Inferior parietal cortex (tissue), 1 donor: ENCODE measurements around the gene PDCL3.

Experiments
- DNase-seq: peaks from one replicate; pipeline ENCODE4 v3.0.0-alpha.2; 2016; ENCODE audit errors: extremely low spot score

PDCL3 gene

DNA sequence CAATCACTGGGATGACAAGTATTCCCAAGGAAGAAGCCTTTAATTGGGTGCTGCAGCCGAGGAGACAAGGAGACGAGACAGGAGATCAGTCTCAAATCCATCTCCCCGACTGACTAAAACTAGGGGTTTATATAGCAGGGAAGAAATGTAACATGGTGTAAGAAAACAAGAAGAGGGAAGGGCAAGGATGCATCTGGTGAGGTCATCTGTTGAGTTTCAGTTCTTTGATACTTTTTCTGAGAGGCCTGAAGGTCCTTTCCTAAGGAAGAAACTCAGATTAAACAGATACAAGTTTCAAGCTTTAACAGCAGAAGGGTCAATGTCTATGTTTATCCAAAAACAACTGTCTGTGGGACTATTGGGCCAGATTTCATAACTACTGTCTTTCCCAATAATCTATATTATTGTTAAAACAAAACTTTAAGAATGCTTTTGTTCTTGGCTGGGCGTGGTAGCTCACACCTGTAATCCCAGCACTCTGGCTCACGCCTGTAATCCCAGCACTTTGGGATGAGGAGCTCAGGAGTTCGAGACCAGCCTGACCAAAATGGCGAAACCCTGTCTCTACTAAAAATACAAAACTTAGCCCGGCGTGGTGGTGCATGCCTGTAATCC lies 2.5 kb upstream of the PDCL3 start:
- DNase-seq: no peak

DNA sequence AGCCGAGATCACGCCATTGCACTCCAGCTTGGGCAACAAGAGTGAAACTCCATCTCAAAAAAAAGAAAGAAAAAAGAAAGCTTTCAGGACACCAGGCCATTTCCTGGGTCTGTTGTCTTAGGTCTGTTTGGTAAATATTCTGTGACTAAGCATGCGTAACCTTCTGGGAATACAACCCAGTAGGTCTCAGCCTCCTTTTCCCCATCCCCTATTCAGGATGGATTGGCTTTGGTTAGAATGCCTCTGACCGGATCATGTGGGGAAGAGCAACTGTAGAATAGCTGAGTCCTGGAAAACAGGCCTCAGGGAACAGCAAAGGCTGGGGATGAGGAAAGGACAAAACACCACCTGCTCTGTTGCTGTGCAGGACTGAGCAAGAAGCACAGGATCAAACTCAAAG lies 1.6 kb upstream of the PDCL3 start:
- no peak for DNase-seq

DNA sequence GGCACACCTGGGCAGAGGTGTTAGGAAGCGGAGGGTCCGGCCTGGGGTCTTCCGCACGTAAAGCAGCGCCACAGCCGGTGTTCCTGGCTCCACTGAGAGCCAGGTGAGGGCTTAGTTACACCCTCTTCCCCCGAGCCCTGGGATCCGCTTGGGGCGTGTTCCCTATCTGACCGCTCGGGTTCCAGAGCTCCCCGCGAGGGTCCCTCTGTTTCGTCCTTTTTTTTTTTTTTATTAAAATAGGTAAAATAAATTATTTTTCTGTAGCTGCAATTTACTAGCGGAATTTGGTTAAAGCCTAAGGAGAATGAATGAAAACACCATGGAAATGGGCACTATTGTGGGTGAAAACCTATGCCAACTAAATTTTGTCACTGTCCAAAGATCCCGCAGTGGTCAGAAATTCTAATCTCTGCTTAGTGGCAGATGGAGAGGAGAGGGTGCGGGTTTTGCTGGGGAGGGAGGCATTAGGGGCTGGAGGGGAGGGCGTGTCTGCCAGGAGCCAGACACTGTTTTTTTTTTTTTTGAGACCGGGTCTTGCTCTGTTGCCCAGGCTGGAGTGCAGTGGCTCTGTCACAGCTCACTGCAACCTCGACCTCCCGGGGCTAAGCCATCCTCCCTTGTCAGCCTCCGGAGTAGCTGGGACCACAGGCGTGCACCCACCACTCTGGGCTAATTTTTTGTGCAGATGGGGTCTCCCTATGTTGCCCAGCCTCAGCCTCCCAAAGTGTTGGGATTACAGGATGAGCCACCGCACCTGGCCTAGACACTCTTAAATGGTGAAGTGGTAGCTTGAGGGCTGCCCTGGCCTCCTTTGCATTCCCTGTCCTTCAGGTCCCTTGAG lies 834 bp downstream of the PDCL3 start:
- no peak for DNase-seq

GRCh38 chr2:100568989-100569388 lies 6.2 kb downstream of the PDCL3 start:
- no peak for DNase-seq

DNA sequence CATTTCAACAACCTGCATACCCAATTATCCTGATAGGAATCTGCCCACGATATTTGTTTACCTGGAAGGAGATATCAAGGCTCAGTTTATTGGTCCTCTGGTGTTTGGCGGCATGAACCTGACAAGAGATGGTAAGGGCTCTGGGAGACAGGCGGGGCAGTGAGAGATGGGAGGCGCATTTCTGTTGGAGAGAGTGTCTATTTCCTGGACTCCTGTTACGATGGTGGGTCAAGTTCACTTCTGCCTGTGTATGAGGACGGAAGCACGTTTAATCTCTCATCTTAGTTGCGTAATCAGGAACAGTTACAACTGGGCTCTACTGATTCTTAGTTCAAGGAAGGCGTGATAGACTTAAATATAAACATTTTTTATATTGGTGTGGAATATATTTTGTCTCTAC lies 8.9 kb downstream of the PDCL3 start:
- no peak for DNase-seq

DNA sequence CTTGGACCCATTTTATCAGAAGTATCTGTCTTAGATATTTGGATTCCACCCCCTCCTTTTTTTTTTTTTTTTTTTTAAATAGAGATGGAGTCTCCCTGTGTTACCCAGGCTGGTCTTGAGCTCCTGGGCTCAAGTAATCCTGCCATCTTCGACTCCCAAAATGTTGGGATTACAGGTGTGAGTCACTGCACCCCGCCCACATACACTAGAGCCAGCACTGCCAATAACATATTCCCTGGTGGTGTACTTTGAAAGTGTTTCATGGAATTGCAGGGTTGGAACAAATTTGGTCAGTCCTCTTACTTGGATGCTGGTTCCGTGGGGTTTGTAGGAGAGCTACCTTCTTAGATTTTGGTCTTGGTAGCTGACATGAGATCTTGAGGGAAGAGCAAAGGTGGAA lies 15.0 kb downstream of the PDCL3 start:
- no peak for DNase-seq

GRCh38 chr2:100580367-100581276 lies 17.8 kb downstream of the PDCL3 start:
- DNase-seq: no peak

GRCh38 chr2:100581277-100581612 lies 18.5 kb downstream of the PDCL3 start:
- no peak for DNase-seq

DNA sequence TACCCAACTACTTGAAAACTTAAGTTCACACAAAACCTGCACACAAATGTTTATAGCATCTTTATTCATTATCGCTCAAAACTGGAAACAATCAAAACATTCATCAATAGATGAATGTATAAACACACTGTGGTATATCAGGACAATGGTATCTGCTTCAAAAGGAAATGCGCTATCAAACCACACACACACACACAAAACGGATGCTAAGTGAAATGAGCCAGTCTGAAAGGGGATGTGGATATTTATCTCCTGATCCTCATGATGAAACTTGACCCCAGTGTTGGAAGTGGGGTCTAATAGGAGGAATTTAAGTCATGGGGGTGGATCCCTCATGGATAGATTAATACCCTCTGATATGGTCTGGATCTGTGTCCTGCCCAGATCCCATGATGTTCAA lies 22.0 kb downstream of the PDCL3 start:
- no peak for DNase-seq

- no peak for DNase-seq
Observed at GRCh38 chr2:100588071-100588786, 25.4 kb downstream of the PDCL3 start.

GRCh38 chr2:100589527-100589926 lies 26.7 kb downstream of the PDCL3 start:
- no peak for DNase-seq

- DNase-seq: no peak
Observed at GRCh38 chr2:100592226-100592625, 29.4 kb downstream of the PDCL3 start.

- no peak for DNase-seq
Observed at GRCh38 chr2:100596465-100596864, 33.7 kb downstream of the PDCL3 start.

- no peak for DNase-seq
Observed at GRCh38 chr2:100599566-100599965, 36.8 kb downstream of the PDCL3 start.

GRCh38 chr2:100601661-100602060 lies 38.9 kb downstream of the PDCL3 start:
- DNase-seq: no peak

- no peak for DNase-seq
Observed at GRCh38 chr2:100603414-100603813, 40.6 kb downstream of the PDCL3 start.

GRCh38 chr2:100603948-100604633 lies 41.3 kb downstream of the PDCL3 start:
- DNase-seq: peak; percentile 48

DNA sequence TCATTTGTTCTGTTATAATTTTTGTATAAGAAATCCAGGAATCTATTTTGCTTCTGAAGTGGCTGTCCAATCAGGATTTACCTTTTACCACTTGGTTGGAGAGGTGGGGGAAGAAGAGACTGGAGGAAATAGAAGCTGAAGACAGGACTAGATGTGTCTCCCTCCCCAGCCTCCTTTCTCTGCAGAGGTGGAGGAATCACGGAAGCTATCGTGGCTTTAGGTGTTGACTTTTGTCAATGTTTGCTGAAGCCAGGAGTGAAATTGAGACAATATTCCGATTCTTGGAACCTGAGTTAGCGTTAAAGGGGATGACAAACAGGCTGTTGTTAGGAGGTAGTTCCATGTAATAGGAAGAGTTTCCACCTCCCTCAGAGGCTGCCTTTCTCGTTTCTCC lies 43.5 kb downstream of the PDCL3 start:
- DNase-seq: no peak

DNA sequence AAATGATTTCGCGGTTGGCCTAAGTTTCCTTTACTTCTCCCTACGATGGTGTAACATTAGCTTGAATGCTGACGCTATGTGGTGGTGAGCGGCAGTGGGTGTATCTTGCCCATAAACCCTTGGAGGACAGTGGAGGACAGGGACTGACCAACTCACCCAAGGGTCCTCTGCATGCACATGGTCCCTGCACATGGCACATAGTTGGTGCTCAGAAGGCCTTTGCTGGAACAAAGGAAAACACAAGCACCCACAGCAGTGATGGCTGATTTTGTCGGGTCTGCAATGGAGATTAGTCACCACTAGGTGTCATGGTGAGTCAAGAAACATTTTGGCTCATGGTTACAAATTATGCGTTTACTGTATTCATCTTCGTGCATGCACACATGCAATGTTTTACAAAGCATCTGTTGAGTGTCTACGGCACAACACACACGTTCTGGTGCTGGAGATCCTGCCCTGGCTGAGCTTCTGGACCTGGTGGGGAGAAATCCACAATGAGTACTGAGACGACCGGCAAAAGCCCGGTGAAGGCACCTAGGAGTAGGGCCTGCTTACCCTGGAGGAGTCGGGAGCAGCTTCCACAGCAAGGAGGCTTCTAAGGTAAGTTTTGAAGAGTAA lies 44.0 kb downstream of the PDCL3 start:
- peak; percentile 42 for DNase-seq

DNA sequence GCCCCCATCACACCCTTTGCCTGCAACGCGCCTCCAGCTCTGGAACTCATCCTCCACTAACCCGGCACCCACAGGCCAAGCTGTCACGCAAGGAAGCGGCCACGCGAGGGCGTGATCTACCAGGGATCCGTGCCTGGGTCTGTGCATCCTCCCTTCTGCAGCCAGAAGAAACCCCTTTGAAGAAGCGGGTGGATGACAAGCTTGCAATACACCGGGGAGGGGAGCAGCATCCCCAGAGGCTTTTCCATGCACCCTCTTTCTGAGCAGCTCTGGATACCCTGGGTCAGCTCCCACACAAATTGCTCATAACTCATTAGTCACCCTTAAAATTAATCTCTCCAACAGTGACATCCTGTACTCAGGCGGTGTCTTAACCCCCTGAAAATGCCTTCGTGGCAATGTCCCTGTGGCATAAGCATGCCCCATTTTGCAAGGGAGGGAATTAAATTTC lies 47.6 kb downstream of the PDCL3 start:
- peak; percentile 80 for DNase-seq
